ENCODE results near the gene AQP11.

- TF ChIP-seq CTCF (IDR thresholded peaks at IDR 0.05; ENCODE audit: insufficient read depth, low read length) = no peak
- TF ChIP-seq REST (IDR thresholded peaks at IDR 0.05; ENCODE audit: insufficient replicate concordance, low read depth) = no peak
- no peak for TF ChIP-seq POLR2AphosphoS5 (IDR thresholded peaks at IDR 0.05; ENCODE audit: low read depth)
- no peak for TF ChIP-seq GABPA (IDR thresholded peaks at IDR 0.05; ENCODE audit: low read depth)
- no peak for TF ChIP-seq SPI1 (IDR thresholded peaks at IDR 0.05; ENCODE audit: borderline replicate concordance, low read depth)
Observed at GRCh38 chr11:77658213-77659013, 68.7 kb downstream of the AQP11 start.
